Skeletal muscle satellite cell (primary cell): ENCODE measurements around the gene PSME1.
A peak's percentile ranks its signal among the peaks of the same experiment; 100 is the strongest.

Experiments used
- H3K27me3 ChIP-seq: 2 replicates; pipeline ENCODE4 v1.7.0; 2013; ENCODE audit warnings: low read length; ENCODE audit not compliant: control insufficient read depth, insufficient read depth
- H3K36me3 ChIP-seq: 2 replicates; pipeline ENCODE4 v1.7.0; 2013; ENCODE audit warnings: mild to moderate bottlenecking, control low read depth, low read length; ENCODE audit not compliant: insufficient read depth
- H3K4me1 ChIP-seq: 2 replicates; pipeline ENCODE4 v1.7.0; 2013; ENCODE audit warnings: low read length; ENCODE audit not compliant: control insufficient read depth, insufficient read depth
- H3K4me2 ChIP-seq: 2 replicates; pipeline ENCODE4 v1.7.0; 2013; ENCODE audit warnings: mild to moderate bottlenecking, low read length
- H3K4me3 ChIP-seq: 2 replicates; pipeline ENCODE4 v1.7.0; 2013; ENCODE audit warnings: low read length
- H3K9ac ChIP-seq: 2 replicates; pipeline ENCODE4 v1.7.0; 2013; ENCODE audit warnings: mild to moderate bottlenecking, low read depth, low read length, moderate library complexity
- H3K9me3 ChIP-seq: replicated peaks from 2 replicates; pipeline ENCODE4 v1.7.0; 2013; ENCODE audit warnings: mild to moderate bottlenecking, control low read depth, low read length

PSME1 gene

GRCh38 chr14:24156840-24157239 lies 20.8 kb downstream of the PSME1 start:
- H3K4me2 ChIP-seq: no peak overlapping the region
- no peaks in the 10 kb centered on the region for H3K27me3 ChIP-seq
- no peak overlapping the region for H3K4me3 ChIP-seq
- H3K9ac ChIP-seq: no peak overlapping the region
- H3K36me3 ChIP-seq: peaks cover 56% of the 10 kb centered on the region
- H3K4me1 ChIP-seq: peaks cover 11% of the 10 kb centered on the region
- no peaks in the 10 kb centered on the region for H3K9me3 ChIP-seq

GRCh38 chr14:24157331-24157730 lies 21.3 kb downstream of the PSME1 start:
- H3K27me3 ChIP-seq: no peaks in the 10 kb centered on the region
- no peaks in the 10 kb centered on the region for H3K9me3 ChIP-seq
- no peak overlapping the region for H3K4me2 ChIP-seq
- no peak overlapping the region for H3K4me3 ChIP-seq
- H3K36me3 ChIP-seq: peaks cover 53% of the 10 kb centered on the region
- peaks cover 16% of the 10 kb centered on the region for H3K4me1 ChIP-seq
- H3K9ac ChIP-seq: no peak overlapping the region

- Histone ChIP-seq H3K4me2 (no peak overlapping the region), H3K4me3 (no peak overlapping the region), H3K27me3 (no peaks in the 10 kb centered on the region), H3K9ac (no peak overlapping the region), H3K36me3 (peaks cover 66% of the 10 kb centered on the region), H3K9me3 (no peaks in the 10 kb centered on the region), H3K4me1 (peaks cover 17% of the 10 kb centered on the region)
These were observed 23.9 kb downstream of the PSME1 start for GRCh38 chr14:24159777-24160498.

GRCh38 chr14:24160499-24160849 lies 24.5 kb downstream of the PSME1 start:
- H3K36me3 ChIP-seq: peaks cover 66% of the 10 kb centered on the region
- no peak overlapping the region for H3K9ac ChIP-seq
- H3K4me3 ChIP-seq: no peak overlapping the region
- peaks cover 17% of the 10 kb centered on the region for H3K4me1 ChIP-seq
- H3K27me3 ChIP-seq: no peaks in the 10 kb centered on the region
- H3K4me2 ChIP-seq: no peak overlapping the region
- H3K9me3 ChIP-seq: no peaks in the 10 kb centered on the region

- peaks cover 17% of the 10 kb centered on the region for H3K4me1 ChIP-seq
- H3K36me3 ChIP-seq: peaks cover 67% of the 10 kb centered on the region
- H3K9ac ChIP-seq: peak within 1 kb of the TSS; percentile 84
- peak within 1 kb of the TSS; percentile 93 for H3K4me2 ChIP-seq
- H3K4me3 ChIP-seq: peak within 1 kb of the TSS; percentile 76
- H3K27me3 ChIP-seq: no peaks in the 10 kb centered on the region
- H3K9me3 ChIP-seq: no peaks in the 10 kb centered on the region
These were observed 25.1 kb downstream of the PSME1 start, which contains the start of gene IRF9 for GRCh38 chr14:24160850-24161804. TSS of gene IRF9 (plus strand) at chr14:24161265. CDS start at chr14:24162145, 880 bp downstream.

GRCh38 chr14:24162093-24162492 lies 26.1 kb downstream of the PSME1 start:
- H3K4me2 ChIP-seq: peak overlapping the region; percentile 93
- peak overlapping the region; percentile 84 for H3K9ac ChIP-seq
- peak overlapping the region; percentile 76 for H3K4me3 ChIP-seq
- no peaks in the 10 kb centered on the region for H3K27me3 ChIP-seq
- H3K4me1 ChIP-seq: peaks cover 17% of the 10 kb centered on the region
- no peaks in the 10 kb centered on the region for H3K9me3 ChIP-seq
- peaks cover 69% of the 10 kb centered on the region for H3K36me3 ChIP-seq

GRCh38 chr14:24164518-24164991 lies 28.6 kb downstream of the PSME1 start:
- Histone ChIP-seq H3K4me3 (no peak overlapping the region), H3K4me1 (peaks cover 17% of the 10 kb centered on the region), H3K9me3 (no peaks in the 10 kb centered on the region), H3K4me2 (no peak overlapping the region), H3K27me3 (no peaks in the 10 kb centered on the region), H3K36me3 (peaks cover 59% of the 10 kb centered on the region), H3K9ac (no peak overlapping the region)

GRCh38 chr14:24165785-24166184 lies 29.8 kb downstream of the PSME1 start:
- Histone ChIP-seq H3K36me3 (peaks cover 46% of the 10 kb centered on the region), H3K4me1 (peaks cover 14% of the 10 kb centered on the region), H3K9ac (no peak overlapping the region), H3K27me3 (no peaks in the 10 kb centered on the region), H3K4me2 (no peak overlapping the region), H3K9me3 (no peaks in the 10 kb centered on the region), H3K4me3 (no peak overlapping the region)

- H3K9ac ChIP-seq: no peak overlapping the region
- no peaks in the 10 kb centered on the region for H3K27me3 ChIP-seq
- H3K9me3 ChIP-seq: no peaks in the 10 kb centered on the region
- H3K4me1 ChIP-seq: no peaks in the 10 kb centered on the region
- H3K4me2 ChIP-seq: no peak overlapping the region
- no peak overlapping the region for H3K4me3 ChIP-seq
- H3K36me3 ChIP-seq: peaks cover 46% of the 10 kb centered on the region
These were observed 31.6 kb downstream of the PSME1 start for GRCh38 chr14:24167469-24168114.

- no peaks in the 10 kb centered on the region for H3K4me1 ChIP-seq
- no peak within 1 kb of the TSS for H3K4me3 ChIP-seq
- peaks cover 17% of the 10 kb centered on the region for H3K36me3 ChIP-seq
- peak within 1 kb of the TSS; percentile 35 for H3K4me2 ChIP-seq
- no peak within 1 kb of the TSS for H3K9ac ChIP-seq
- no peaks in the 10 kb centered on the region for H3K9me3 ChIP-seq
- no peaks in the 10 kb centered on the region for H3K27me3 ChIP-seq
These were observed 35.6 kb downstream of the PSME1 start, which contains the start of gene REC8 for GRCh38 chr14:24171422-24172260. TSS of gene REC8 (plus strand) at chr14:24172080. CDS start at chr14:24172553, 473 bp downstream.
